DMS53 (cell line): Measurements from ENCODE around the gene CASTOR2.
"Not testable (repeated sequence)": the region's sequence is repeated elsewhere in the genome, so short reads cannot be mapped to it uniquely, and the experiment has no call there.

Source experiments
- DNase-seq: peaks from one replicate; lab custom pipeline; 2025; lab: John Stamatoyannopoulos, UW

The CASTOR2 gene

GRCh38 chr7:74994869-74995543 lies 30.5 kb downstream of the CASTOR2 start:
- not testable (repeated sequence) for DNase-seq

DNA sequence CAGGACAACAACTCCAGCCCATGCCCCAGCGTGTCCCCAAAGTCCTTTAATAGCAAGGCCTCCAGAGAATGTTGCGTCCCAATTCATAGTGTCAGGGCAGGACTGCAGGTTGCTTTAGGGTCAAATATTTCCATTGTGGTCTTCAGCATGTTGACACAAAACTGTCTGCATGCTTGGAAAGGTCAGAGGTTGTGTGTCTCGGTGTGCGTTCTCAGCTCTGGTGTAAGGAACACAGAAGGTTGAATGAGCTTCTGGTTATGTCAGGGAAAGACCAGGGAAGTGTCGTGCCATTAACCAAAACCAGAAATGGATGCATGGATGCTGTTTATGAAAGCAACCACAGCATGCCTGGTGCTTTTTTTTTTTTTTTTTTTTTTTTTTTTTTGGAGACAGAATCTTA lies 31.9 kb downstream of the CASTOR2 start:
- not testable (repeated sequence) for DNase-seq

DNA sequence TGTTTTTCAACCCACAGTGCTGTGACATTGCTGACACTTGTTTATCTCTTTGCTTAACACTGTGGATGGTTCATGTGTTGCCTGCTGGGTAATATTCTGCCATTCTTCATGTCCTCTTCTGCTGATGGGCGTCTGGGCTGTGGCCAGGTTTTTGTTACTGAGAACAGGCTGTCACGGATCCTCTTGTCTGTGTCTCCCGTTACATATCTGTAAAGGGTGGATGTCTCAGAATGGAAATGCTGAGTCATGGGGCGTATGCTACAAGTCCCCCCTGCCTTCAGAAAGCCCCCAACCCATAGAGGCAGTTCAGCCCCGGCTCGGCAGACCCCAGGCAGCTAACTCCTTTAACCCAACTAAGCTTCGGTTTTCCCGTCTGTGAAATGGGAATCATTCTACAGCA lies 33.3 kb downstream of the CASTOR2 start:
- DNase-seq = not testable (repeated sequence)

- not testable (repeated sequence) for DNase-seq
Measured at GRCh38 chr7:75001356-75001755, 36.9 kb downstream of the CASTOR2 start.

GRCh38 chr7:75010036-75010435 lies 45.5 kb downstream of the CASTOR2 start:
- no peak for DNase-seq

DNA sequence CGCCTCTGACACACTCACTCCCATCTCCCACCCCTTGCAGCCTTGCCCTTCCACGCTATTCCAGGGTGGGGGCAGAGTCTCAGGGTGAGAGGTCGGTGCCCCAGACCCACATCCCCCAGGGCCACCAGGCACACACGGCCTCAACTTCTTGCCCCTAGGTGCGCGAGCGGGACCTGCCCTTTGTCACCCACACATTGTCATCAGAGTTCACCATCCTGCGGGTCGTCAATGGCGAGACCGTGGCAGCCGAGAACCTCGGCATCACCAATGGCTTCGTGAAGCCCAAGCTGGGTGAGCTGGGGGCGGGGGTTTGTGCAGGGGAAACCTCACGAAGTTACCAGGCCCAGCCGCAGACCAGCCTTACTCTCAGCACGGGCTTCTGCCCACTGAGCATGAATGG lies 53.3 kb downstream of the CASTOR2 start:
- no peak for DNase-seq

GRCh38 chr7:75018570-75019364 lies 54.3 kb downstream of the CASTOR2 start:
- no peak for DNase-seq

DNA sequence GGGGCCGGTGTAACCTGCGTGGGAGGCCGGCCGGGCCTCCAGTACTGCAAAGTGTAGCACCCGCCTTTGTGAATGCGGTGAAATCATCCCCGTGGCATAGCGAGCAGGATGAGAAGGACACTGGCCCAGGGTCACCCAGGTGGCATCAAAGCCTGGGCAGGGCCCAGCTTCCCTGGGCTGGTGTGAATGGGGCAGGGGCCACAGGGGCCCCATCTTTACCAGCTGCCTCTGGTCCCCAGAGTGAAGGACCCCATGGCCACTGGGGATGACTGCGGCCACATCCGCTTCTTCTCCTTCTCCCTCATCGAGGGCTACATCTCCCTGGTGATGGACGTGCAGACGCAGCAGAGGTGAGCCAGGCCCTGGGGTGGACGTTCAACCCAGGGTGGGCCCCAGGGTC lies 55.3 kb downstream of the CASTOR2 start:
- DNase-seq = no peak

DNA sequence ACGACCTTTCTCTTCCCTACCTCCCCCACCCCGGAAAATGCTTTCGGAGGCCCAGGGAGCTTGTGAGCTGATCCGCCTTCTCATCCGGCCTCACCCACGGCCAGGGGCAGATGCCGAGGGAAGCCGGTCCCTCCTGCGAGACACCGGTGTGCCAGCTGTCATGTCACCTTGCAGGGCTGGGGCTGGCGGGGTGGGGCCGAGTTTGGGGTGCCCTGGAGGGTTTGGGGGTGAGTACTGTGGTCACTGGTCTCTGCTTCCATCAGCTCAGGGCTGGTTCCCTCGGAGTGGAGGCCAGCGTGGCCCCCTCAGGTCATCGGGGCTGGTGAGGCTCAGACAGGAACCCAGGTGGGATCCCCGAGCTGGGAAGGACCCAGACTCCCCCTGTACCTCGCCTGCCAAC lies 60.4 kb downstream of the CASTOR2 start:
- DNase-seq = no peak

GRCh38 chr7:75028299-75028698 lies 63.8 kb downstream of the CASTOR2 start:
- DNase-seq = no peak

GRCh38 chr7:75033064-75033463 lies 68.6 kb downstream of the CASTOR2 start:
- DNase-seq = peak; percentile 53

DNA sequence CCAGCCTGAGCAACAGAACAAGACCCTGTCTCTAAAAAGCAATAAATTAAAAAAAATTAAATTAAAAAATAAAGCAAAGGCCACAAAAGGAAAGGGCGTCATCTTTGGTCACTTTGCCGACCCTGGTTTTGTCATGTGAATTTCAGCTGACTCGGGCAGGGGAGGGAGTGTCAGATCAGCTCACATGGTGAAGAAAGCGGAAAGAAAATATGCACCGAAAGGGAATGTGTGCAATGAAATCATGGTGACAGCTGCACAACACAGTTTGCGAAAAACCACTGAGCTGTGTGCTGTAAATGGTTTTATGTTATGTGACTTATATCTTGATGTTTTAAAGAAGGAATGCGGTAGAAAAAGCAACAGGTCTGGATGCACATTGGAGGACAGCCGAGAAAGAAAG lies 69.3 kb downstream of the CASTOR2 start:
- no peak for DNase-seq

DNA sequence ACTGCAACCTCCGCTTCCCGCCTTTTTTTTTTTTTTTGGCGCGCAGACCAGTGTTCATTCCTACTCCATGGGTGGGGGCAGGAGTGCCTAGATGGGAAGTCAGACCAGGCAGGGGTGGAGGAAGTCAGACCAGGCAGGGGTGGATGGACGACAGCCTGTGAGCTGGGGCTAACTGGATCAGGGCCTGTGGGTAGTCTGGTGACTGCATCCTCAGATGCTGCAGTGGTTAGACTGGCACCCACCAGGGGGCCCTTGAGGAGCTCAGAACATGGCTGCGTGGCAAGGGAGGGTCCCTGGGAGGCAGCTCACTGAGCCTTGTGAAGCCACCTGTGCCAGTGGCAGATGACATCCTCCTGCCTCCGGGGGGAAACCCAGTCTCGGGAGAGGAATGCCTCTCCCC lies 74.0 kb downstream of the CASTOR2 start:
- peak; percentile 34 for DNase-seq

DNA sequence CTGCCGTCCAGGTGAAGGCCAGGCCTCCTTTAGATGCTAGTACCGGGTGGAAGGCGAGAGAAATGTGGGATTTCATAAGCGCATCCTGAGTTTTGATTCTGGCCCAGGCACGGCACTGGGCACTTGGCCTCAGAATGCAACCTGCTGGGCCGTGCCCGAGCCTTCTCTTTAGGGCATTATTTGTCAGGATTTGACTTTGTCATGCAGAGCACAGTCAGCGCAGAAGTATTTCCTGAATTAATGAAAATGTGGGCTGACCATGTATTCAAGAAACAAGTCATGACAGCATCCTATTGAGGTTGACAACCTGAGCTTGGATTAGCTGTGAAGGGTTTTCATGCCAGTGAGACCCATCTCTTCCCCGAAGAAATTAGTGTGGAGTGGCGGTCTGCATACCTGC lies 74.7 kb downstream of the CASTOR2 start:
- DNase-seq = no peak

GRCh38 chr7:75039709-75040108 lies 75.2 kb downstream of the CASTOR2 start:
- DNase-seq = no peak

DNA sequence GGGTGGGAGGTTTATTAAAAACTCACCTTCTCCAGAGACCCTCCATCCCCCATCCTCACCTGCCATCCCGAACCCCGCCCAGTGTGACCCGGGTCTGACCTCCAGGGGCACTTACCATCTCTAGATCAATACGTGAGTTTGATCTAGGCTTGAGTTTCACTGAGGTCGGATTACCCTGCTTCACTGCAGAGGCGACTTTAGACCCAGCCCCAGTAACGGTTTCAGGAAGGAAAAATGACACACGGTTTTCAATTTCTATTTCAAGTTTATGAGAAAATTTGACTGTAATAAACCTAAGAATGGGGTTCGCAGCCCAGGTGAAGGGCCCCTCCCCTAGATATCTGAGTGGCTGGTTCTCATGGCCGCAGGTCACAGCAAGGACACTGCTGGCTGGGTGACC lies 76.0 kb downstream of the CASTOR2 start:
- DNase-seq = no peak

GRCh38 chr7:75042286-75042685 lies 77.8 kb downstream of the CASTOR2 start:
- DNase-seq = no peak

- DNase-seq = no peak
Measured at GRCh38 chr7:75042831-75043703, 78.6 kb downstream of the CASTOR2 start.

DNA sequence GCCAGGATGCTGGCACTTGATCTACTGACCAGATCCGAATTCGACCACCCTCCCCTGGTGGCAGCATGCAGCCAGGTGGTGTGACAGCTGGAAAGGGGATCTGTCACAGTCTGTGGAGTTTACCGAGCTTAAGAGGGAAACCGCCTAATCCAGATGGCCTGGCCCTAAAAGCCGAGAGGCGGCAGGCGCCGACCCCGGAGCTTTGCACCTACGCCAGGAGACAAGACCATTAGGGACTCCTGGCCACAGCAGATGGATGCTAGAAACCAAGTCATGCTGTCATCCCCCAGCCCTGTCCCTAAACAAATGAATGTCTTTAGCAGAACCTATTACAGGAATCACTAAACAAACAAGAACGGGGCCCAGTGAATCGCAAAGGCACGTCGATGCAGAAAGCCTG lies 81.4 kb downstream of the CASTOR2 start:
- no peak for DNase-seq

DNA sequence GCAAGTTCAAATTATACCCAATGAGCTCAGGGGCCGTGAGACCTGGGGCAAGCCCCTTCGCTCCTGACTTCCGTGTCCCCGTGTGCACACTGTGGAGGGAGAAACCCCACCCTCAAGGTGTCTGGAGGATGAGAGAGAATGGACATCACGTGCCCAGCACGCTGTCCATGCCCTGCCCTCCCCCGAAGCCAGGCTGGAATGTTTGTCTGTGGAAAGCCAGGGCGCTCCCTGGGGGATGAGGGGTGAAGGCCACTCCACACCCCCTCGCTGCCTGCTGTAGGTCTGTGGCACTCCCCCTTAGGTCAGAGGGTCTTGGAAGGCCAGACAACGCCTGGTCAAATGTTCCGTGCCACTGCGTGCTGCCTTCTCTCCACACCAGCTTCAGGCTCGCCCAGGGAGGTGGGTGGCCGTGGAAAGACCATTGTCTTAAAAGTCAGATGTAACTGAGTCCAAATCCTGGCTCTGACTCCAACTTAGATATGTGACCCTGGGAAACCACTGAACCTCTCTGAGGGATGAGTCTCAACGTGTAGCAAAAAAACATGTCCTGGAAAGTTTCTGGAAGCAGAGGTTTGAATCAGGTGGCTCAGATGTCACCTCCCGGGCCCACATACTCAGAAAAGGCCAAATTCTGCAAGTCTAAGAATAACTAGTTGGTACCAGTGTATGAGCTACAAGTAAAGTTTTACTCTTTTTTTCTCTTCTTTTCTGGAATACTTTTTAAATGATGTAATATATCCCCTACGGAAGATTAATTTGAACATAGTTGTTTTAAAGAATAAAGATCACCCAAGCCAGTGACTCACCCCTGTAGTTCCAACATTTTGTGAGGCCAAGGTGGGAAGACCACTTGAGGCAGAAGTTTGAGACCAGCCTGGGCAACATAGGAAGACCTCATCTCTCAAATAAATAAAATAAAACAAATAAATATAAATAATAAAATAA lies 84.2 kb downstream of the CASTOR2 start:
- no peak for DNase-seq

- DNase-seq = no peak
Measured at GRCh38 chr7:75049817-75050216, 85.3 kb downstream of the CASTOR2 start.
